Measurements from ENCODE around the gene OBSCN. TPM values are rescaled to one million over a fixed set of nuclear protein-coding genes. Genes with fewer than 3 reads are reported as not detected.

OBSCN gene
- total RNA-seq, 1 donor from 2014 or later = 74.1 TPM

DNA sequence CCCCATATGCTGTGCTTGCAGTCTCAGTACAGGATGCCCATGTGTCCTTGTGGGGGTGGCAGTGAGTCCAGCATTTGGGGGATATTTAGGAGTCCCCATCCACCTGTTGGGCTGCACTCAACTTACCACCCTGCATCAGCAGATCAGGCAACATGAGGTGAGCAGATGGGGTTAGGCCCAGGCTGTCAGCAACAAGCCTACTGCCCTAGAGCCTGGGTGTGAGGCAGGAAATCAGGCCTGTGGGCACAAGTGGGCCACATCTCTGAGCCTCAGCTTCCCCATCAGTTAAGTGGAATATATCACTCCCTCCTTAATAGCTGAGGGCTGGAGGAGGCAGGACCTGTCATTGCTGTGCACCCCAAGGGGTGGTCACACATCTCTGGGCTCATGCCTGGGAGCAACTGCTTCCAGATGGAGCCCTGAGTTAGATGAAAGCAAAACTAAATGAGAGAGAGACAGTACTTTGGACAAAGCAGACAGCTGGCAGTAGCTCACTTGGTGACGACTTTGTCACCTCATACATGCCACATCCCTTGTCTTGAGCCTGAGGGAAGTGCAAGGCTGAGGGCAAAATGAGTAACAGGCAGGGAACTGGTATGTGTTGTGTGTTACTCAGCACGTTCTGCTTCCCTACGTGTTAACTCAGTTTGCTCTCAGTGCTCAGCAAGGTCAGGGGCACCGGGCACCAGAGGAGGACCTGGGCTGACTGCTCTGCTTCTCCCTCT is 150.4 kb downstream of the OBSCN start:
- no peak for DNase-seq (ENCODE audit: low read depth)

DNA sequence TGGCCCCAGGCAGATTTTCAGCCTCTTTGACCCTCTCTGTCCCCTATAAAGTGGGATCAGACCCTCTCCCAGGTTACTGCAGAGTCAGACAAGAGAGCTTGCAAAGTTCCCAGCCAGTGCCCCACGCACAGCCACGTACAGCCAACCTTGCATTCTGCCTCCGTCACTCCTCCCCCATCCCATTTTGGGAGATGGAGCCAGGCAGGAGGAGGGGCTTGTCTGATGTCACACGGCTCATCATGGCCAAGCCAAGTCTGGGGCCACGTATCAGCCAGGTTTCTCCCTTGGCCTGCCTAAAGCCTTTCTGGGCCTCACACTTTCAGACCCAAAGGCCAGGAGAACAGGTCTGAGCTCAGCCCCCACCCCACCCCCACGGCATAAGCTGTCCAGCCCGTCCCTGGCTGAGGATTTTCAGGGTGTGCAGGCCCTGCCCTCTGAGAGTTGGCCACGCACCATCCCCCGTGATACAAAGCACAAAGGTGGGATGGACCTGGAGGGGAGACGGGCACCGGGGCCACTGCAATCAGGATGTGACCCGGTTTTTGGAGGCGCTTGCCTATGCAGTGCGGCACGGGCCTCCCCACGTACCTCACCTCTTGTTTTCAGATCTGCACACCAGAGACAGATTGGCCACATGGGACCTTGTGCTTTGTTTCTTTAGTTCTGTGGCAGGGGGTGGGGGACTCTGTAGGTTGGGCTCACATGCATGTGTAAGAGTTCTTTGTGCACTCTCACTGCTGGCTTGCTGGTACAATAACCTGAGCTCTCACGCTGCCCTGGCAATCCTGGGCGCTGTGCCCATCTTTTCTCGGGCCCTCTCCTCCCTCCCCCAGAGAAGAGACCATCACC is 151.1 kb downstream of the OBSCN start:
- no peak for DNase-seq (ENCODE audit: low read depth)

DNA sequence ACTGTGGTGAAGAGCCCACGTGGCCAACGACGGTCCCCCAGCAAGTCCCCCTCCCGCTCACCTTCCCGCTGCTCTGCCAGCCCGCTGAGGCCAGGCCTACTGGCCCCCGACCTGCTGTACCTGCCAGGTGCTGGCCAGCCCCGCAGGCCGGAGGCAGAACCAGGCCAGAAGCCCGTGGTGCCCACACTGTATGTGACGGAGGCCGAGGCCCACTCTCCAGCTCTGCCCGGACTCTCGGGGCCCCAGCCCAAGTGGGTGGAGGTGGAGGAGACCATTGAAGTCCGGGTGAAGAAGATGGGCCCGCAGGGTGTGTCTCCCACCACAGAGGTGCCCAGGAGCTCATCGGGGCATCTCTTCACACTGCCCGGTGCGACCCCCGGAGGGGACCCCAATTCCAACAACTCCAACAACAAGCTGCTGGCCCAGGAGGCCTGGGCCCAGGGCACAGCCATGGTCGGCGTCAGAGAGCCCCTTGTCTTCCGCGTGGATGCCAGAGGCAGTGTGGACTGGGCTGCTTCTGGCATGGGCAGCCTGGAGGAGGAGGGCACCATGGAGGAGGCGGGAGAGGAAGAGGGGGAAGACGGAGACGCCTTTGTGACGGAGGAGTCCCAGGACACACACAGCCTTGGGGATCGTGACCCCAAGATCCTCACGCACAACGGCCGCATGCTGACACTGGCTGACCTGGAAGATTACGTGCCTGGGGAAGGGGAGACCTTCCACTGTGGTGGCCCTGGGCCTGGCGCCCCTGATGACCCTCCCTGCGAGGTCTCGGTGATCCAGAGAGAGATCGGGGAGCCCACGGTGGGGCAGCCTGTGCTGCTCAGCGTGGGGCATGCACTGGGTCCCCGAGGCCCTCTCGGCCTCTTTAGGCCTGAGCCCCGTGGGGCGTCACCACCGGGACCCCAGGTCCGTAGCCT is 152.0 kb downstream of the OBSCN start:
- no peak for DNase-seq (ENCODE audit: low read depth)

DNA sequence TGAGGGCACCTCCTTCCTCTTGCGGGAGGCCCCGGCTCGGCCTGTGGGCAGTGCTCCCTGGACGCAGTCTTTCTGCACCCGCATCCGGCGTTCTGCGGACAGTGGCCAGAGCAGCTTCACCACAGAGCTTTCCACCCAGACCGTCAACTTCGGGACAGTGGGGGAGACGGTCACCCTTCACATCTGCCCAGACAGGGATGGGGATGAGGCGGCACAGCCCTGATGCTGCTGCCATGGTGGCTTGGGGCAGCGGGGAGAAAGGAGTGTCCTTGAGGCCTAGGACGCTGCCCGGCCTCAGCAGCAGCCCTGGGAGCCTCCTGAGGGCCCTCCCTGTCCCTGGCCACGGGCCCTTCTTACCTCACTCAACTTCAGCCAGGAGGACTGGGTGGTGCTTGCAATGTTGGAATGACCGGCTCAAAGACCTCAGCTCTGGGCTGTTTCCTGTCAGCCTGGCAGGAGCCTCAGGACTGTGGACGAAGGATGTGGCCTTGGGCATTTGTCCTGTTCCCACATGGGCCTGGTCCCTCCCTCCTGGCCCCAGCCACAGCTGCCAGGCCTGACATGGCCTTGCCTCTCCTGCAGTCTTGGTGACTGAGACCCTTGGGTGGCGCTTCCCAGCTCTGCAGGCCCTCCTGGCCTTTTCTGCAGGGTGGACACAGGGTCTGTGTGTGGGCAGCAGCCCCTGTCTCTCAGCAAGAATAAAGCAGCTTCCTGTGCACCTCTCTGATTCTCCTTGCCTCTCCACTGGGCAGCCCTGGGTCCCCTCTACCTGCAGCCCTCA is 152.9 kb downstream of the OBSCN start:
- no peak for DNase-seq (ENCODE audit: low read depth)

DNA sequence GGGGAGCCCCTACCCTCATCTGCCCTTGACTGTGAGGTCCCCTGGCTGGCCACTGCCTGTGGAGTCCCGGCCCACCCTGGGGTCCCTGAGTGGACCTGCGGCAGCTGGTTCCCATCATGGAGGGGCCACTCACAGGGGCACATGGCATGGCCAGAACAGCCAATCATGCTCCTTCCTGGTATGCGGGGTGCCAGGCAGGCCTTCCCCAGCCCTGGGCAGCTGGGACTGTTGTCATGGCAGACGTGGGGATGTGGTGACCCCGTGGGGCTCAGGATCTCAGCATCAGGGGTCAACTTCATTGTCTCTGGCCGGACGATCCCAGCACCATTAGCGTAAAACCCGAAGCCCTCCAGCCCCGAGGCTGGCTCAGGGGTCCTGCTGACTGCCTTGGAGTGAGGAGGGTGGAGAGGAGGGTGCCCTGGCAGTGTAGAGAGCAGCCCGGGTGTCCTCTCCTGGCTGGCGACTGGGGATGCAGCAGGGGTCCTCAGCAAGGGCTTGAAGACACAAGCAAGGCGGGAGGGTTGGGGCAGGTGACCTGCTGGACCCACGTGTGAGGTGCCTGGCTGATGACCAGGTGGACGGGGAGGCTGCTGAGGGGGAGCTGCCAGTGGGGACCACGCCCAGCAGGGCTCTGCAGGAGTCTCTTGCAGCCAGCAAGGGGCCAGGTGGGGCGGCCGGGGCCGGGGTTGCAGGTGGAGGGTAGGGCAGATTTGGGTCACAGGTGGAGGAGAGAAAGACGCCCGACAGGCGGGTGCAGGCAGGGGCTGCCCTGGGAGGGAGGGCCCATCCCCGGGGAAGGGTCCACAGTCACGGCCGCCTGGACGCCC is 153.7 kb downstream of the OBSCN start:
- no peak for DNase-seq (ENCODE audit: low read depth)

DNA sequence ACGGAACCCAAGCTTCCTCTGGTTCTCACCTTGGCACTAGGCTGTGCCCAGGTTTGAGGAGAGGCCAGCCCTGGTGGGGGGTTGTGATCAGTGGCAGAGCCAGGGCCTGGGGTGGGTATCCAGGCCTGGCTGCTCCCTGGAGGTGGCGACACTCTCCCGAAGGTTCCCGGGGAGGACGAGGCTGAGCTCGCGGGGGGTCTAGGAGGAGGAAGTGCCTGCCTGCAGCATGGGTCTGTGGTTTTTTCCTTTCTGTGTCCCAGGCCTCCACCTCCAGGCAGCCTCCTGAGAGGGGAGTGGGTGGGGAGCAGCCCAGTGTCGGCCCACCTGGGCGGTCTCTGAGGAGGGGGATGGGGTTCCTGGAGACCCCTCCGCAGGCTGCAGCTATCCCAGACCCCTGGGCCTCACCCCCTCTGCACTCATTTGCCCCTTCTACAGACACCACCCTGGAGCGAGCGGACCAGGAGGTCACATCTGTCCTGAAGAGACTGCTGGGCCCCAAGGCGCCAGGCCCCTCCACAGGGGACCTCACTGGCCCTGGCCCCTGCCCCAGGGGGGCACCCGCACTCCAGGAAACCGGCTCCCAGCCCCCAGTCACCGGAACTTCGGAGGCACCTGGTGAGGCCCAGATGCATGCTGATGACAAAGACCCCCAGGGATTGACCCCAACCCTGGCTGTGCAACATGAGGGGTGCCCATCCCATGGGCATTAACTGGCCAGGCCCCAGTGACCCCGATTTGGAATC is 154.5 kb downstream of the OBSCN start:
- DNase-seq (ENCODE audit: low read depth) = no peak

DNA sequence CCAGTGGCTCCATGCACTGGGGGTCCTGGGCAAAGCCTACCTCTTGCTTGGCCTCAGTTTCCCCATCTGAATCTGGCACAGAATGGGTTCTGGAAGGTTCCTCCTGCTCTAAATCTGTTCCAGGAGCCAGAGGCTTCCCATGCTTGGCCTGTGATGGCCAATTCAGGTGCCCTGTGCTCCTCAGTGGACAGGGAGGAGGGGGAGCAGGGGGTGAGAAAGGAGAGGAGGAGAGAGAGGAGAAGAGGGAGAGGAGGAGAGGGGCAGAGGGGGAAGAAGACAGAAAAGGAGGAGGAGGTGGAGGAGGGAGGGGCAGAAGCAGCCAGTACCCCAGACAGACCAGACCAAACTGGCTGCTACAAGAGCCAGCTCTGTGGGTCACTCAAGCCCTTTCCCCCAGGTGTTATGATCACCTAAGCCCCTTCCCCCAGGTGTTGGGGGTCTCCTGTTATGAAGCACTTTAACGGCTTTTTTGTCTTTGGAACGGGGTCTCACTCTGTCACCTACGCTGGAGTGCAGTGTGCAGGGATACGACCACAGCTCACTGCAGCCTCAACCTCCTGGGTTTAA is 155.1 kb downstream of the OBSCN start:
- no peak for DNase-seq (ENCODE audit: low read depth)

DNA sequence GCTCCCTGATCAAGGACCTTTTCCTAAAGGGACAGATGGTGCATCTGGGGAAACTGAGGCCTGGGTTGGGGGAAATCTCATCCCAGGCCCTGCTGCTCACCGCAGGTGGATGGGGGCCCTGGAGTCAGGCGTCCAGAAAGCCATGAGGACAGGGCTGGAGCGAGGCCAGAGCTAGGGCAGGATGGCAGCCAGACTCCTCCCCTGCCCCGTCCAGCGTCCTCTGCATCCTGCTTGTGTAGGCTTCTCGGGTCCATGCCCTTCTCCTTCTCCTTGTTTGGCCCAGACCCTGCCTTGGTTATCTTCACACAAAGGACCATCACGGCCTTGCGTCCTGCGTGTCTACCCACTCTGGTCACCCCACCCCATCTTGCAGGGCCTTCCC is 155.8 kb downstream of the OBSCN start:
- no peak for DNase-seq (ENCODE audit: low read depth)

DNA sequence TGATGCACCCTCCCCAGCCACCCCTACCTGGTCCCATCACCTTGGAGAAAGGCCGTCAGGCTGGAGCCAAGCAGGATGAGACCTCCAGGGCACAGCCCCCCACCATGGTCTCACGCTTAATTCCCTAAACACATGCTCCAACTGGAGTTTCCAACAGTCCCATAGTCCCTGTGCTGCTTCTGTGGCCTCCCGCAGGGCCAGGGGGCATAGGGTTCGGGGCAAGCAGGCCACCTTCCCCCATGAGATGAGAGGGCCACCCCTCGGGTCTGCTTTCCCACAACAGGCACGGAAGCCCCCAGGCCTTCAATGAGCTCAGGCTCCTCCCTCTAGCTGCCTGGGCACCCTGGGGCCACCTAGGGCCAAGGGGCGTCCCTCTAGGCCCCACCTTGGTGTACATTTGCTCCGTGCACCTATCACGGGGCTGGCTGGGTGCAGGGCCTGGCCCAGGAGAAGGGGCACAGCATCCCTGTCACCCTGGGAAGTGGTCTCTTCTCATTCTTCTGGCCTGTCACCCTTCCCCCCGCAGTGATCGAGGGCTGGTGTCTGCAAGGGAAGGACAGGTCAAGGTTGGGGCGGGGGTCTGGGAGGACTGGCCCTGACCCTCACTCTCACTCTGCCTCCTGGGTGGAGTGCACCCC is 156.3 kb downstream of the OBSCN start:
- no peak for DNase-seq (ENCODE audit: low read depth)

DNA sequence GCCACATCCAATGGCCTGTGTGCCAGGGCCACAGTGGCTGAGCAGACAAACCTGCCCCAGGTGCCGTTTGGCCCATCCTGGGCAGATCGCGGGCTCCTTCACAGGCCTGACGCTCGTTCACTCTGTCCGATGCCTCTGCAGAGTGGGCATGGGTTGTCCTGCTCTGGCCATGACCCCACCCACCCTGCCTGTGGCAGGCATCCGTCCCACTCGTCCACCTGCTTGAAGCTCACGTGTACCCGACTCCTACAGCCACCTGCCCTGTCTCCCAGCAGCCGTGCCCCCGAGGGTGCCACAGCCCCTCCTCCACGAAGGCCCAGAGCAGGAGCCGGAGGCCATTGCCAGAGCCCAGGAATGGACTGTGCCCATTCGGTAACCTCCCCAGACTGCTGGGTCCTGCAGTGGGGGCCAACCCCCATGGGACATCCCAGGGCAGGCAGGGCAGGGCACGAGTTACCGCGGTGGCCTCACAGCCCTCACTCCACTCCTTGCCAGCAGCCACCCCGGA is 156.9 kb downstream of the OBSCN start:
- DNase-seq (ENCODE audit: low read depth) = no peak

DNA sequence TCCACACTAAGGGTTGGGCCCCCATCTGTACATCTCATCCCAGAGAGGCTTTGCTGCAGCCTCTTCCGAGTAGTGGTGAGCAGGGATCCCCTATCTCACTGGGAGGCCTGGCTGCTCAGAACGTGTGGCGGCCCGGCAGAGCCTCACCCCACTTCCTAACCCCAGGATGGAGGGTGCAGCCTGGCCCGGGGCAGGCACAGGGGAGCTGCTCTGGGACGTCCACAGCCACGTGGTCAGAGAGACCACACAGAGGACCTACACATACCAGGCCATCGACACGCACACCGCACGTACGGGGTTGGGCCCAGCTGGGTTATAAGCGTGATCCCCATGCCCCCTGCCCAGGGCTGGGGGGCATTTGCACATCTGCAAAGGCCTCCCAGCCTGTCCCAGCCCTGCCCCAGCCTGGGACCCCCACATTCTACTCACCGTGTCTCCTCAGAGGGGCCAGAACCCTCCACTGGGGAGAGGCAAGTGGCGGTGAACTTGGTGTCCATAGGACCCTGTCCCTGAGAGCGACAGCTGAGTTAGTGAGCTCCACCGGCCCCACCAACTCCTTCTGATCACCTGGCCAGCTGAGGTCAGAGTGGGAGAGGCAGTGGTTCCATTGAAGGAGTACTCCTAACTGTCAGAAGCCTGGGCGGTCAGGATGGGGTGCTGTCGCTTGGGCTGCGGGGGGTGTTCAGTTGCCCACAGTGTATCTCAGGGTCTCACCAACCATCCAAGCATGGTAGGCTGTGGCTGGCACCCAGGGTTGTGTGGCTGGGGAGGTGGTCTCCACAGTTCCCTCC is 157.6 kb downstream of the OBSCN start:
- no peak for DNase-seq (ENCODE audit: low read depth)

DNA sequence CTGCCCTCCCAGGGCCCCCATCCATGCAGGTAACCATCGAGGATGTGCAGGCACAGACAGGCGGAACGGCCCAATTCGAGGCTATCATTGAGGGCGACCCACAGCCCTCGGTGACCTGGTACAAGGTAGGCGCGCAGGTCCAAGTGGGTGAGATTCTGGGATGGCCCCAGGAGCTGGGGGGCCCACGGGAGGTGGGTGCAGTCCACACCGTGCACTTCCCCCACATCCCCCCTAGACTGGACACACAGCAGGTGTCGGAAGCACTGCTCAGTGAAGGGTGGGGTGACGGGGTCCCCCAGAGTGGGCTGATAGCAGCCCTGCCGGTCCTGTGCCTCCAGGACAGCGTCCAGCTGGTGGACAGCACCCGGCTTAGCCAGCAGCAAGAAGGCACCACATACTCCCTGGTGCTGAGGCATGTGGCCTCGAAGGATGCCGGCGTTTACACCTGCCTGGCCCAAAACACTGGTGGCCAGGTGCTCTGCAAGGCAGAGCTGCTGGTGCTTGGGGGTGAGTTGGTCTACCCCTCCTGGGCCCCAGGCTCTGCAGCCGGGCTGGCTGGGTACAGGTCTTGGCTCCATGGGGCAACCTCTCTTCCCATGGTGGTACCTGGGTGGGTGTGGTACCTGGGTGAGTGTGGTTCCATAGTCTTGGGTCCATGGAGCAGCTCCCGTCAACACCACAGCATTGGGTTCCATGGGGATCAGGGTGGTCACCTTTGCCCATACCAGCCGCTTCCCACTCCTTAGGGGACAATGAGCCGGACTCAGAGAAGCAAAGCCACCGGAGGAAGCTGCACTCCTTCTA is 158.4 kb downstream of the OBSCN start:
- DNase-seq (ENCODE audit: low read depth) = no peak

DNA sequence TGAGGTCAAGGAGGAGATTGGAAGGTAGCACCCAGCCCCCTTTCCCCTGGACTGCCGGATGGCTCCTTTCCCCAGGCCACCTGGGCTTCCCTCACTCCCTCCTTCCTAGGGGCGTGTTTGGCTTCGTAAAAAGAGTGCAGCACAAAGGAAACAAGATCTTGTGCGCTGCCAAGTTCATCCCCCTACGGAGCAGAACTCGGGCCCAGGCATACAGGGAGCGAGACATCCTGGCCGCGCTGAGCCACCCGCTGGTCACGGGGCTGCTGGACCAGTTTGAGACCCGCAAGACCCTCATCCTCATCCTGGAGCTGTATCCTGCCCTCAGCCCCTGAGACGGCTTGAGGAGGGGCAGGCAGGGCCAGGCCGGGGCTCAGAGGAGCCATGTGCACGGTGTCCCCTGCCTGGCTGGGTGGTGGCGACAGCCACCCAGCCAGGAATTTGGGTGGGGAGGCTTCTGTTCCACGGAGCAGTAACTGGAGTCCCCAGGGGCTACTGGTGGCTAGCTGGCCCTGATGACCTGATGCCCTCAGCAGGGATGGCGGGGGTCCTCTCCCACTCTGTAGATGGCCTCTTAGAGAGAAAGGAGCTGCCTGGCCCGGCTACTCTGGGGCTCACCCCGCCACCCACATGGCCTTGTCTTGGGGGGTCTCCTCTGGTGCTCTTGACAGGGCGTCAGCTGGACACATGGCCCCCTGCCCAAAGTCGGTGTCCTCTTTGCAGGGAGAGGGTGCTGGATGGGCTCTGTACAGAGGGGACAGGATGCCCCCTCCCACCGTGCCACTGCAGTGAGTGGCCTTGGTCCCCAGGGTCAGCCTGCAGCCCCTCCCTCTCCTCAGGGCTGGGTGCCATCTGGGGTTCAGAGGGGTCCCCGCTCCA is 159.3 kb downstream of the OBSCN start:
- no peak for DNase-seq (ENCODE audit: low read depth)

DNA sequence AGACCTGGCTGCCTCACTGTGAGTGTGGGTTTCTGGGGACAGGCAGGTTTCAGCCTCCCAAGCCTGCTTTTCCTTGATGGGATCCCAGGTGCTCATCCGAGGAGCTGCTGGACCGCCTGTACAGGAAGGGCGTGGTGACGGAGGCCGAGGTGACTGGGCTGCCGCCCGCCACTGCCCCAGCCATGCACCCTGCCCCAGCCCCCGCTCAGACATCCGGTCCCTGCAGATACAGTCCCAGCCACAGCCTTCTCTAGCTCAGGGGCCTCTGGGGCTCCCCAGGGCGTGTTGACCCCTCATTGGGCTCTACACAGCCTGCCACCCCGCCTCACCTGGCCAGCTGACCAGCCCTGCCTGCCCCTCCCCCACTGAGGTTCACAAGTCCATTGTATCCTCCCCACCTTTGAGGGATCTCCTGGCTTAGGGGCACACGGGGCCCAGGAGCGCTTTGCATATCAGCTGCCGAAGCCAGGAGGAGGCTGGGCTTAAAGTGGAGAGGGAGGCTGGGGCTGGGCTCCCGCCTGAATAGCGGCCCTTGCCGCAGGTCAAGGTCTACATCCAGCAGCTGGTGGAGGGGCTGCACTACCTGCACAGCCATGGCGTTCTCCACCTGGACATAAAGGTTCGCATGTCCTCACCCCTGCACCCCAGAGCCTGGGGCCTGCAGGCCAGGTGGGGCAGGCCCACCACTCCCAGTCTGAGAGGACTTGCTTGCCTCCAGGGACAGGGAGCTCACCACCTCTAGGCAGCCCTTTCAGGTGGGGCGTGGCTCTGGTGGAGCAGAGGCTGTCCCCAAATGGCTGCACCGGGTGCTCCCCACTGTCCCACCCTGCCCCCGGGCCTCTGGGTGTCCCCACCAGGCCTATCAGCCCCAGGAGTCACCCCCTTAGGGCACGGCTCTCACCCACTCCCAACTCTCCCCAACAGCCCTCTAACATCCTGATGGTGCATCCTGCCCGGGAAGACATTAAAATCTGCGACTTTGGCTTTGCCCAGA is 160.3 kb downstream of the OBSCN start:
- no peak for DNase-seq (ENCODE audit: low read depth)

All from renal cortical epithelial cell (primary cell).